GM21447 (cell line): ENCODE results near the gene LINGO4.
"Not testable (repeated sequence)": the region's sequence is repeated elsewhere in the genome, so short reads cannot be mapped to it uniquely, and the experiment has no call there.

Experiments used
- ATAC-seq: cut with Tn5 transposase; IDR thresholded peaks from one replicate; pipeline ENCODE4 v1.9.1; 2021; ENCODE audit not compliant: unreplicated experiment

Gene LINGO4

DNA sequence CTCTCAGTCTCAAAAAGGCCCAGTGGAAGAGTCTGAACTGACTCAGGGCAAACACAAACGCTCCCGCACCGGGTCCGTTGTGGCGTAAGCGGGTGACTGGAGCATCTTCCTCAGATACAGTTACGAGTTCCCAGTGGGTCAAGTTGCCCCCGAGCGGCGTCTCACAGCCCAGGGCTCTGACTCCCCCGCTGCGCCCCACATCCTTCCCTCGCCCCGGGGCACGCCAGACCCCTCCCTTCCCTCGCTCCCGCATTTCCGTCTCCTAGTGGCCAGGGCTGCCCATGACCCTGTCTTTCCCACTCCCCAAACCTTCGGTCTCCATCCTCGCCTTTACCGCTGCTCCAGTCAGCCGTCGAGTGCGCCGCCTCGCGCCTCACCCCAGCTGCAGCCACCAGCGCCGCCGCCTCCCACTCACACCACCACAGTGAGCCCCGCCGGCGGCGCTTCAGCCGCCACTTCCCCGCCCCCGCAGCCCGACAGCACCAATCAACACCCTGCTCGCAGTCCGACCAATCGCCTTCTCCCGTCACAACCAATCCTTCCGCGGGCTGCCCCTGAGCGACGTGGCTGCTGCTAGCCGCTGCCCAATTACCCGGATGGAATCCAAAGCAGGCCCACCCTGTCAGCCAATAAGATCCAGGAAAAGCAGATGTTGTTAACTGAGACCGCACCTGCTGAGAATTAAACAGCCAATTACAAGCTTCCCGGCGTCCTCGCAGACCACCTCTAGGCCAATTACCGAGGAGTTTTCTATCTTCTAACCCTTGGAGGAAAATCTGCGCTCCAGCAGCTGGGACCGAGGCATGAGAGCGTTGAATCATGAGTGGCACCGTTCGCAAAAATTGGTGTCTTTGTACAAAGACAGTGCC lies 14.9 kb downstream of the LINGO4 start, which contains the start of gene TDRKH:
Gene TDRKH (minus strand): TSS at position 430 of the 869 bp plus-strand sequence. CDS start 7,478 bp downstream, outside the sequence.
- peak; percentile 94 for ATAC-seq

- ATAC-seq, result no peak
Measured at GRCh38 chr1:151787689-151788088, 17.5 kb downstream of the LINGO4 start.

DNA sequence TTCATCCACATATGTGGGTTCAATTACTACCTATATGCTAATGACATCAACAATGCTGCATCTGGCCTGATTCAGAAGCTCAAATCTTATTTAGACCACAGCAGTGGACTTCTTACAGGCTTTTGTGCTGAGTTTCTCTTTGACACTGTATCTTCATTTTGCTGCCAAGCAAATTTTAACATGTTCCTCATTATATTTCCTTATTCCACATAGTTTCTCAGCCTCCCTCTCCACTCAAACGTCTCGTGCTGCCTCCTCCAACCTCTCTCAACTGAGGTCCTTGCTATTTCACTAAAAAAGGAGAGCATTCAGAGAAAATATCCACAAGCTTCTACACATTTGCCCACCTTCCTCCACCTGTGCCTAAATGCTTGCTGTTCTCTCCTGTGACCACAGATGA lies 21.4 kb downstream of the LINGO4 start:
- no peak for ATAC-seq

DNA sequence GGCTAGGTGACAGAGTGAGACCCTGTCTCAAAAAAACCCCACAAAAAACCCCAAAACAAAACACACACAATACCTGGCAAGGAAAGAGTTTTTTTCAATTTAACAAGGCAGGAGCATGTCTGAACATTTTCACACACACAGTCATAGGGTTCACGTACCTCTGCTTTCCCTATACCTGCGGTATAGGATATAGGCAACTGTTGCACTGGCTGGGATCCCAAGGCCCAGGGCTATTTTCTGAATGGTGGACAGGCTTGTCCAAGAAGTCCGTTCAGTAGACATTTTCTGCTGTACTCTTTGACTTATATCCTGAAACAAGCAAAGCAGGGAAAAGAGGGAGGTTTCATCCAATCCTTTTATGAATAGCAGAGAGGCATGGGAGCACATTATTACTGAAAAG lies 22.5 kb downstream of the LINGO4 start:
- no peak for ATAC-seq

DNA sequence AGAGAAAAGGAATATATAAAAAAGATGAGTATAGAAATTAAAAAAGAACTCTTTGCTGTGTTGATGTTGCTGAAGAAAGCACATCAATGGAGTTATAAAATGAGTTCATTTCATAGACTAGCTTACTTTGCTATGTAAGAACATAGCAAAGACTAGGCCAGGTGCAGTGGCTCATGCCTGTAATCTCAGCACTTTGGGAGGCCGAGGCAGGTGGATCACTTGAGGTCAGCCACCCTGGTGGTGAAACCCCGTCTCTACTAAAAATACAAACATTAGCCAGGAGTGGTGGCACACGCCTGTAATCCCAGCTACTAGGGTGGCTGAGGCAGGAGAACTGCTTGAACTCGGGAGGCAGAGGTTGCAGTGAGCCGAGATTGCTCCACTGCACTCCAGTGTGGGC lies 23.2 kb downstream of the LINGO4 start:
- not testable (repeated sequence) for ATAC-seq

- ATAC-seq, result not testable (repeated sequence)
Measured at GRCh38 chr1:151780736-151781135, 24.5 kb downstream of the LINGO4 start.

- ATAC-seq, result no peak
Measured at GRCh38 chr1:151779852-151780251, 25.4 kb downstream of the LINGO4 start.

DNA sequence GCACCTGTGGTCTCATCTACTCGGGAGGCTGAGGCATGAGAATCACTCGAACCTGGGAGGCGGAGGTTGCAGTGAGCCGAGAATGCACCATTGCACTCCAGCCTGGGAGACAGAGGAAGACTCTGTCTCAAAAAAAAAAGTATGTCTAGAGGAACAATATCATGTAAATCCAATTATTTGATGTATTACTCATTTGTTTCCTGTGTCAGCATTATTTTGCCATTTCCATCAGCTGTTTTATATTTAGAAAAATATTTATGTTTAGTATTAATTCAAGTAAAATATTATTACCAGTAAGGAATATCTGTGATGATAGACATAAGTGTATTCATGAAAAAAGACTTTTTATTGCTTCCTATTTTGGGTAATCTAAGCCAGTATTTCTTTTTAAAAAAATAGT lies 27.9 kb downstream of the LINGO4 start:
- no peak for ATAC-seq

GRCh38 chr1:151776665-151777062 lies 28.6 kb downstream of the LINGO4 start:
- no peak for ATAC-seq

DNA sequence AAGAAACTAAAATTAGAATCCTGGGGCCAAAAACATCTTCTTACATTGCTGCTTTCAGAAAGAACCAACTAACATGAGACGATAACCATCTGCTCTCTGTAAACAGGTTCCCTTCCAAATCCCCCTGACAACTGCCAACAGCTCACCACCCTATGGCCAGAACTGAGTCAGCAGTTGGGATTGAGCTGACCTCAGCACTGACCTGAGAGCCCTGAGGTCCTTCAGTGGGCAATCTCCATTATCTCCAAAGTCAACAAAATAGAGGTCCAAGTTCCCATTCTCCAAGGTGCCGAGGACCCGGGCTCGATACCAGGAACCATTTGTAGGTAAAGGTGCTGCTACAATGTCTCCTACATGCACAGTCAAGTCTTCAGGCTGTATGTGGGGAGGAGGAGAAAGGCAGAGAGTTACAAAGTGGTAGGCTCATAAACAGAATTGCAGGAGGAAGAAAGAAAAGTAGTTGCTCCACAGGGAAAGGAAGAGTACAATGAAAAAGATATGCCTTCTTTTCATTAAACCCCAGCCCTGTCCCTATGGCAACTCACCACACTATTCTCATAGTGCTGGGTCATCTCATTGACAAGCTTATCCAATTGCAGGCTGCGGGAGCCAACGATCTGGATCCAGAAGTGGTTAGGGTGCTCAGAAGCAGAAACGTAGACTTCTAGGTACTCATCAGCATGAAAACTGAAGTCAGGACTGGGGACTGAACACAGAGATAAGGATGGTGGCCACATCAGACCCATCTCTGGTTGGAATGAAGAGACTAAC lies 29.1 kb downstream of the LINGO4 start:
- no peak for ATAC-seq

- no peak for ATAC-seq
Measured at GRCh38 chr1:151774256-151774922, 30.8 kb downstream of the LINGO4 start.

DNA sequence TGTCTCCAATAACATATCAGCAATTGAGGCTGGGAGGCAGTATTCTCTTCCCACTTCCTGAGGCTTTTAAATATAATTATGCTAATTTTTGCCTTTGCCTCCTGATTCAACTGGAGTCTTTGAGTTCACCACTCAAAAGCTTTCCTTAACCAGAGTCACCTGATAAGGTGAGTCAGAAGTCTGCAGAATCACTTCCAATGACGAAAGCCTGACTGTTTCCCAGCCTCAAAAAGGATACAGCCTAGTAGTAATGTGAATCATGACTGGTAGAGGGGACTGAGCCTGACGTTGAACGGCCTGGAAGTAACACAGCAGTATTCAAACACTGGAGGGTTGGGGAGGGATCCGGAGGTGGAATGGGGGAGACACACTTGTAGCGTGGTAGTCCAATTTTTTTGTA lies 31.5 kb downstream of the LINGO4 start:
- ATAC-seq, result no peak

DNA sequence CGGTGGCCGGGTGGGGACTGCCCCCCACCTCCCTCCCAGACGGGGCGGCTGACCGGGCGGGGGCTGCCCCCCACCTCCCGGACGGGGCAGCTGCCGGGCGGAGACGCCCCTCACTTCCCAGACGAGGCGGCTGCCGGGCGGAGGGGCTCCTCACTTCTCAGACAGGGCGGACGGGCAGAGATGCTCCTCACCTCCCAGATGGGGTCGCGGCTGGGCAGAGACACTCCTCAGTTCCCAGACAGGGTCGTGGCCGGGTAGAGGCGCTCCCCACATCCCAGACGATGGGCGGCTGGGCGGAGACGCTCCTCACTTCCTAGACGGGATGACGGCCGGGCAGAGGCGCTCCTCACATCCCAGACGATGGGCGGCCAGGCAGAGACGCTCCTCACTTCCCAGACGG lies 35.9 kb downstream of the LINGO4 start:
- not testable (repeated sequence) for ATAC-seq

DNA sequence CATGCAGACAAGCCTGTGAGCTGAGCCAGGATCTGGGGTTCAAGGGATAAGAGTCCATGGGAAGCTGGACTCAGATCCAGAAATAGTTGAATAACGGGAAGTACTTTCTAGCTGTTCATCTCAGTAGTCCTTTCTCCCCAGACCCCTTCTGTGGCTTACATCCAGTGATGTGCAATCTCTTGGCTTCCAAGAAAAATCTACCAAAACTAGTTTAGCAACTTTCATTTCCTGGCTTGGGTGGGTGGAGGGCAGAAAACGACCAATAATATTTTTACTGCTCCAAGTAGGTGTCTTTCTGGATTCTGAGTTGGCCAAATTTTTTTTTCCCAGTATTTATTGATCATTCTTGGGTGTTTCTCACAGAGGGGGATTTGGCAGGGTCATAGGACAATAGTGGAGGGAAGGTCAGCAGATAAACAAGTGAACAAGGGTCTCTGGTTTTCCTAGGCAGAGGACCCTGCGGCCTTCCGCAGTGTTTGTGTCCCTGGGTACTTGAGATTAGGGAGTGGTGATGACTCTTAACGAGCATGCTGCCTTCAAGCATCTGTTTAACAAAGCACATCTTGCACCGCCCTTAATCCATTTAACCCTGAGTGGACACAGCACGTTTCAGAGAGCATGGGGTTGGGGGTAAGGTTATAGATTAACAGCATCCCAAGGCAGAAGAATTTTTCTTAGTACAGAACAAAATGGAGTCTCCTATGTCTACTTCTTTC lies 36.7 kb downstream of the LINGO4 start:
- not testable (repeated sequence) for ATAC-seq

DNA sequence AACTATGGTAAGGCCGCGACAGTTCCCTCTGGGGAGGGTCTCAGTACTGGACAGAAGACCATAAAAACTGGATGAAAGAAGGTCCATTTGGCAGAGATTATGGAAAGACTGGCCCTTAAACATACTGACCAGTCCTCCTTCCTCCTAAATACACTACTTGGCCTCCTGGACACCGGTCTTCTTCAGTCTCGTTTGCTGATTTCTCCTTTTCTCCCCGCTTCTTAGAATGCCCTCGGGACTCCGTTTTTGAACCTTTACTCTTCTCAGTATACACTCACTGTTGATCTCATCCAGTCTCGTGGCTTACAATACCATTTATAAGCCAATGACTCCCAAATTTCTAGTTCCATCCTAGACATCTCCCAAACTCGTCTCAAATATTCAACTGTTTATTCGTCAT lies 41.2 kb downstream of the LINGO4 start:
- ATAC-seq, result no peak

GRCh38 chr1:151762941-151763921 lies 42.0 kb downstream of the LINGO4 start, which contains the start of gene MRPL9:
TSS of gene MRPL9 (minus strand) at chr1:151763496. CDS start at chr1:151763479, 17 bp downstream.
- peak; percentile 91 for ATAC-seq

DNA sequence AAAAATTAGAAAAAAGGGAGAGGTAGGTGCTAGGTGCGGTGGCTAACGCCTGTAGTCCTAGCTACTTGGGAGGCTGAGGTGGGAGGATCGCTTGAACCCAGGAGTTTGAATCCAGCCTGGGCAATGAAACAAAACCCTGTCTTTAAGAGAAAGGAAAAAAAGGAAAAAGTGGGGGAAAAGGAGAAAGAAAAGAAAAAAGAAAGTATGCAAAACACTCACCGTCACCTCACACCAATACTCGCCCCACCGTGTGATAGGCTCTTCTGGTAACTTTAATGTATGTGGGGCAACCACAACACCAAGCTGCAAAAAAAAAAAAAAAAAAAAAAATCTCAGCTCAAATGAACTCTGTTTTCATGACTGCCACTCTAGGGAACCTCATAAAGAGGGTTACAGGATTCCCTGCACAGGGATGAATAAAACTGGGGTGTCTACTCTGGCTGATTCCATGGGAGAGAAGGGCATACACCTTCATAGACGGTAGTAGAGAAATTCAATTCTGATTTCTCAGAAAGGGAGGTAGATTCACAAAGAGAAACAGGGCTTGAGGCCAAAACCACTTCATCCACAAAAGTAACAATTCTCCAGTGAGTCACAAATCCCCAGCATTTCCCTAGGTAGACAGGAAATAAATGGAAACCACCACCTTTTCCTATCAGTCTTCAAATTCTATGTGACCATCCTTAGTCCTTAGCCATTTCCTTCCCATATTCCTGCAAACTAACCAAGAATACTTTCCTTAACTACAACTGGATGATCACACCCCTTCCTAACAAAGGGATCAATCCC lies 44.4 kb downstream of the LINGO4 start:
- ATAC-seq, result no peak

GRCh38 chr1:151759241-151759640 lies 46.0 kb downstream of the LINGO4 start:
- no peak for ATAC-seq

- ATAC-seq, result no peak
Measured at GRCh38 chr1:151756291-151756690, 48.9 kb downstream of the LINGO4 start.
